ENCODE results near the gene ZNF276.

DNA sequence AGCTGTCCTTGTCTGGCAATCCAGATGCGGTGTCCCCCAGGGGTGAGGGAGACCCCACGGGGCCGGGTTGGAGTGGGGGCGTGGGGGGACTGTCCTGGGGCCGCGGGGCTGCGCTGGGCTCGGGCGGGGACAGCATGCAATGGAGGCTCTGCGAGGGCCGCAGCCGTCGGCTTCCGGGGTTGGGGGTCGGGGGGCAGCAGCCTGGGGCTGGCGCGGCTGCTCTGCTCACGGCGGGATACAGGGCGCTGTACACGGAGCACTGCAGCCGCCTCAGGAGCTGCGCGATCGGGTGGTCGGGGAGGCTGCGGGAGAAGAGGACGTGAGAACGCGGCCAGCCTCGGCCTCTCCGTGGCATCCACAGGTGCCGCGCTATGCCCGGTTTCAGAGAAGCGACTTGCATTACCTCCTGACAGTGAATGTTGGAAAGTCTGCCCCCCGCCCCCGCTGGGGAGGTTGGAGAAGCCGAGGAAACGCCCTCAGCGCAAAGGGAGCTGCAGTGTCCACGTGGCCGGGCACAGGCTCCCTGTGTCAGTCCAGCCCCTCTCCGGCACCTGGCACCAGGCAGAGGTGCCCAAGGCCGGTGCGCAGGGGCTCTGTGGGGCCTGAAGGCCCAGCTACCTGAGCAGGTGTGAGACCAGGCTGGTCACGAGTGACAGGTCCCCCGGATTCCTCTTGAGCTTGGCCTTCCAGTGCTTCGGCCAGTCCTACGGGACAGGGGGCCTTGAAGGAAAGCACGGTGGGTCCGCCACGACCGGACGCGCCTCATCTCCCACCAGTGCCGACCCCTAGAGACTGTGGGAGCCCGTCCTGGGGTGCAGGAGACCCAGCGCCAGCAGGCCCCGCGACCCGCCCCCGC is 10.4 kb upstream of the ZNF276 start:
- TF ChIP-seq, protein P1, sequence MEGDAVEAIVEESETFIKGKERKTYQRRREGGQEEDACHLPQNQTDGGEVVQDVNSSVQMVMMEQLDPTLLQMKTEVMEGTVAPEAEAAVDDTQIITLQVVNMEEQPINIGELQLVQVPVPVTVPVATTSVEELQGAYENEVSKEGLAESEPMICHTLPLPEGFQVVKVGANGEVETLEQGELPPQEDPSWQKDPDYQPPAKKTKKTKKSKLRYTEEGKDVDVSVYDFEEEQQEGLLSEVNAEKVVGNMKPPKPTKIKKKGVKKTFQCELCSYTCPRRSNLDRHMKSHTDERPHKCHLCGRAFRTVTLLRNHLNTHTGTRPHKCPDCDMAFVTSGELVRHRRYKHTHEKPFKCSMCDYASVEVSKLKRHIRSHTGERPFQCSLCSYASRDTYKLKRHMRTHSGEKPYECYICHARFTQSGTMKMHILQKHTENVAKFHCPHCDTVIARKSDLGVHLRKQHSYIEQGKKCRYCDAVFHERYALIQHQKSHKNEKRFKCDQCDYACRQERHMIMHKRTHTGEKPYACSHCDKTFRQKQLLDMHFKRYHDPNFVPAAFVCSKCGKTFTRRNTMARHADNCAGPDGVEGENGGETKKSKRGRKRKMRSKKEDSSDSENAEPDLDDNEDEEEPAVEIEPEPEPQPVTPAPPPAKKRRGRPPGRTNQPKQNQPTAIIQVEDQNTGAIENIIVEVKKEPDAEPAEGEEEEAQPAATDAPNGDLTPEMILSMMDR (IDR thresholded peaks at IDR 0.05; ENCODE audit: low read depth, low read length) = no peak
- TF ChIP-seq EZH2phosphoT487 (IDR thresholded peaks at IDR 0.05; ENCODE audit: low read depth) = no peak

Measured in OCI-LY3 (cell line).